Measurements from ENCODE around the gene RAB11FIP5. TPM values are rescaled to one million over a fixed set of nuclear protein-coding genes. Genes with fewer than 3 reads are reported as not detected.
A peak's percentile ranks its signal among the peaks of the same experiment; 100 is the strongest.

The RAB11FIP5 gene
- total RNA-seq, 4 donors from 2014 or later: 27.1 to 35.3 (median 33.7) TPM

GRCh38 chr2:73105511-73105971, 7.2 kb downstream of the RAB11FIP5 start:
- Histone ChIP-seq H3K4me3 (no peak overlapping the region), H3K27ac (no peak overlapping the region), H3K36me3 (no peaks in the 10 kb centered on the region), H3K4me1 (peaks cover 23 to 37% of the 10 kb centered on the region in 2 donors), H3K9me3 (no peaks in the 10 kb centered on the region), H3K27me3 (no peaks in the 10 kb centered on the region)
- DNase-seq (no peak), ATAC-seq (no peak)
- intact Hi-C loops (cut with DNase I; ENCODE audit: low total_unique reads) (no loop called here), in situ Hi-C loops (cut with MboI; ENCODE audit: low sequenced_read_pairs in 4 of 4) (no loop called here)
- no peak for TF ChIP-seq CTCF (IDR thresholded peaks at IDR 0.05 in 4 of 5, conservative IDR thresholded peaks at IDR 0.05 in 1 of 5)
- TF ChIP-seq POLR2A (IDR thresholded peaks at IDR 0.05): no peak

- Histone ChIP-seq H3K27me3 (no peaks in the 10 kb centered on the region), H3K36me3 (no peaks in the 10 kb centered on the region), H3K4me1 (peaks cover 17 to 31% of the 10 kb centered on the region in 2 donors), H3K9me3 (no peaks in the 10 kb centered on the region), H3K4me3 (no peak overlapping the region), H3K27ac (no peak overlapping the region)
- TF ChIP-seq POLR2A (IDR thresholded peaks at IDR 0.05) (no peak), CTCF (IDR thresholded peaks at IDR 0.05 in 4 of 5, conservative IDR thresholded peaks at IDR 0.05 in 1 of 5) (no peak)
- DNase-seq (no peak), ATAC-seq (peak in 1 of 2 donors; percentile 38)
- intact Hi-C loops (cut with DNase I; ENCODE audit: low total_unique reads): no loop called here
- in situ Hi-C loops (cut with MboI; ENCODE audit: low sequenced_read_pairs in 4 of 4): no loop called here
Observed at GRCh38 chr2:73104933-73105332, 7.8 kb downstream of the RAB11FIP5 start.

- no peak overlapping the region for H3K27ac ChIP-seq
- no peaks in the 10 kb centered on the region for H3K36me3 ChIP-seq
- H3K9me3 ChIP-seq: no peaks in the 10 kb centered on the region
- peaks cover 11 to 22% of the 10 kb centered on the region in 2 donors for H3K4me1 ChIP-seq
- intact Hi-C loops (cut with DNase I; ENCODE audit: low total_unique reads): no loop called here
- H3K27me3 ChIP-seq: no peaks in the 10 kb centered on the region
- H3K4me3 ChIP-seq: no peak overlapping the region
- DNase-seq (no peak), ATAC-seq (no peak)
- TF ChIP-seq POLR2A (IDR thresholded peaks at IDR 0.05): no peak
- TF ChIP-seq CTCF (IDR thresholded peaks at IDR 0.05 in 4 of 5, conservative IDR thresholded peaks at IDR 0.05 in 1 of 5): no peak
- in situ Hi-C loops (cut with MboI; ENCODE audit: low sequenced_read_pairs in 4 of 4): no loop called here
Observed at GRCh38 chr2:73103018-73103542, 9.7 kb downstream of the RAB11FIP5 start.

GRCh38 chr2:73101626-73102256, 11.0 kb downstream of the RAB11FIP5 start:
- intact Hi-C loops (cut with DNase I; ENCODE audit: low total_unique reads) (no loop called here), in situ Hi-C loops (cut with MboI; ENCODE audit: low sequenced_read_pairs in 4 of 4) (no loop called here)
- H3K27me3 ChIP-seq: no peaks in the 10 kb centered on the region
- TF ChIP-seq CTCF (IDR thresholded peaks at IDR 0.05 in 4 of 5, conservative IDR thresholded peaks at IDR 0.05 in 1 of 5) (no peak), POLR2A (IDR thresholded peaks at IDR 0.05) (no peak)
- no peaks in the 10 kb centered on the region for H3K9me3 ChIP-seq
- no peaks in the 10 kb centered on the region for H3K36me3 ChIP-seq
- peaks cover 0 to 11% of the 10 kb centered on the region in 2 donors for H3K4me1 ChIP-seq
- H3K27ac ChIP-seq: no peak overlapping the region
- DNase-seq: no peak
- ATAC-seq: no peak
- no peak overlapping the region for H3K4me3 ChIP-seq
